Measurements from ENCODE around the gene OR5H1.
"Not testable (repeated sequence)": the region's sequence is repeated elsewhere in the genome, so short reads cannot be mapped to it uniquely, and the experiment has no call there.

OR5H1 gene

DNA sequence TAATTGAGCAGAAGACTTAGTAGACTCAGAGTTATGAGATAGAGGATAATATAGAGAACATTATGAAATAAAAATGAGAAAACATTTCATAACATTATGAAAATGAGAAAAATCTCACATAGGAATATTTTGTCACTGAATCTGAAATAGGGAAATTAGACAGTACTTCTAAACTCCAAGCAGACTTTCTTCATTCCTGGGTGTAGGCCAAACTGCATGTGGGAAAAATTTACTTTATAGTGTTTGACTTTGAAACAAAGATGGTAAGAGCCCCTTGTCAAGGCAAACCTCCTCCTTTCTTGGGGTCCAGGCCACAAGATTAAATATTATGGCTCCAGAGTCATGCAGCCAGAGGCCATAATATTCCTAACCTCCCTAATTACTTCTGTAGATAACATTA, 10.0 kb downstream of the OR5H1 start:
- no peak overlapping the region for H3K9ac ChIP-seq (ENCODE audit: low read length)
- H3K9me3 ChIP-seq (ENCODE audit: control insufficient read depth, insufficient read depth, low read depth, low read length), result no peaks in the 10 kb centered on the region
- no peaks in the 10 kb centered on the region for H3K27me3 ChIP-seq (ENCODE audit: control insufficient read depth, insufficient read depth, low read length)
- H3K4me1 ChIP-seq (ENCODE audit: control insufficient read depth, insufficient read depth, low read length), result peaks cover 6% of the 10 kb centered on the region; the same call in 1 of the 2 replicates
- H3K27ac ChIP-seq (ENCODE audit: low read depth, low read length), result no peak overlapping the region
- no peaks in the 10 kb centered on the region for H3K36me3 ChIP-seq (ENCODE audit: control insufficient read depth, insufficient read depth, low read length)
- no peak overlapping the region for H3K4me3 ChIP-seq (ENCODE audit: low read depth, low read length)

DNA sequence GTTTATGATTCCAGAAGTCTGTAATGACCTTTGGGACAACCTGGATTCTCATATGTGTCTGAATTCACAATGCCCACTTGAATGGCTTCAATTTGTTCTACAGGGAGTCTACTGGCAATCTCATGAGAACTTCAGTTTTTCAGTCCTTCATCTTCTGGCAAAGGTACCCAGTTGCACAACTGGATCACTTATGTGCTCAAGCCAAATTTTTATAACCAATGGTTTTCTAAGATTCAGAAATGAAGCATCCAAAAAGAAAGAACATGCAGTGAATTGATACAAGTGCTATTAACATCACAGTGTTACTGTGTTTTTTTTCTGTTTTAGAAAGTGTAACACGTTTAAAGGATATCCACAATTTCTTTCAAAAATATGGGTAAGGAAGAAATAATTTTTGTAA, 16.7 kb downstream of the OR5H1 start, which contains the start of gene OR5H14:
Gene OR5H14 (plus strand): TSS at position 301 of the 400 bp plus-strand sequence. CDS start 1,907 bp downstream, outside the sequence.
- Histone ChIP-seq H3K9ac (ENCODE audit: low read length) (no peak within 1 kb of the TSS), H3K27ac (ENCODE audit: low read depth, low read length) (no peak within 1 kb of the TSS), H3K4me1 (ENCODE audit: control insufficient read depth, insufficient read depth, low read length) (no peaks in the 10 kb centered on the region), H3K27me3 (ENCODE audit: control insufficient read depth, insufficient read depth, low read length) (no peaks in the 10 kb centered on the region), H3K36me3 (ENCODE audit: control insufficient read depth, insufficient read depth, low read length) (no peaks in the 10 kb centered on the region), H3K9me3 (ENCODE audit: control insufficient read depth, insufficient read depth, low read depth, low read length) (no peaks in the 10 kb centered on the region), H3K4me3 (ENCODE audit: low read depth, low read length) (no peak within 1 kb of the TSS)

- H3K9me3 ChIP-seq (ENCODE audit: control insufficient read depth, insufficient read depth, low read depth, low read length), result no peaks in the 10 kb centered on the region; the same call in 1 of the 2 replicates
Measured at GRCh38 chr3:98148751-98149150, 18.2 kb downstream of the OR5H1 start.

GRCh38 chr3:98149456-98149855, 18.9 kb downstream of the OR5H1 start:
- not testable (repeated sequence) for H3K27ac ChIP-seq (ENCODE audit: low read depth, low read length); H3K4me1 ChIP-seq (ENCODE audit: control insufficient read depth, insufficient read depth, low read length); H3K27me3 ChIP-seq (ENCODE audit: control insufficient read depth, insufficient read depth, low read length); H3K4me3 ChIP-seq (ENCODE audit: low read depth, low read length); H3K9me3 ChIP-seq (ENCODE audit: control insufficient read depth, insufficient read depth, low read depth, low read length); H3K36me3 ChIP-seq (ENCODE audit: control insufficient read depth, insufficient read depth, low read length); H3K9ac ChIP-seq (ENCODE audit: low read length)

More at GRCh38 chr3:98148751-98149150, 18.2 kb downstream of the OR5H1 start:
- no peaks in the 10 kb centered on the region for H3K36me3 ChIP-seq (ENCODE audit: control insufficient read depth, insufficient read depth, low read length)
- no peaks in the 10 kb centered on the region for H3K4me1 ChIP-seq (ENCODE audit: control insufficient read depth, insufficient read depth, low read length)
- no peak overlapping the region for H3K27ac ChIP-seq (ENCODE audit: low read depth, low read length)
- no peak overlapping the region for H3K9ac ChIP-seq (ENCODE audit: low read length)
- no peak overlapping the region for H3K4me3 ChIP-seq (ENCODE audit: low read depth, low read length)
- H3K27me3 ChIP-seq (ENCODE audit: control insufficient read depth, insufficient read depth, low read length), result no peaks in the 10 kb centered on the region

DNA sequence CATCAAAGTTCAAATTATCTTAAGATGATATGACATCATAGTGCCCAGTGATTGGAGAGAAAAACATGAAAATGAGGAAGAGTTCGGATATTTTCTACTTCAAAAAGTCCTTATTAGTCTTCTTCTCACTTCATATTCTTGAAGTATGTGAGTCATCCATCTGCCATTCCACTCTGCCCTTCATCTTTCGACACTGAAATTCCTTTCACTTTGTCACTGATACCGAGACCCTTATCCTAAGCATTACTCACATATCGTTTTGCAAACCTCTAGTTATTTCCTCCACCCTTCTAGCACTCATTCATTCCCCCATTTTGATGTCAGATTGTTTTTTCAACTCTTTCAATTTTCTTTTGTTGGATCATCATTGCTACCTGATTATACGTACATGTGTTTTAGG, 20.7 kb downstream of the OR5H1 start:
- Histone ChIP-seq H3K9me3 (ENCODE audit: control insufficient read depth, insufficient read depth, low read depth, low read length) (no peaks in the 10 kb centered on the region; the same call in 1 of the 2 replicates), H3K9ac (ENCODE audit: low read length) (no peak overlapping the region), H3K27ac (ENCODE audit: low read depth, low read length) (0 out of 2 replicates have a peak overlapping the region, but pooled peaks have one; percentile 18), H3K36me3 (ENCODE audit: control insufficient read depth, insufficient read depth, low read length) (no peaks in the 10 kb centered on the region), H3K4me1 (ENCODE audit: control insufficient read depth, insufficient read depth, low read length) (no peaks in the 10 kb centered on the region), H3K4me3 (ENCODE audit: low read depth, low read length) (no peak overlapping the region), H3K27me3 (ENCODE audit: control insufficient read depth, insufficient read depth, low read length) (no peaks in the 10 kb centered on the region)

DNA sequence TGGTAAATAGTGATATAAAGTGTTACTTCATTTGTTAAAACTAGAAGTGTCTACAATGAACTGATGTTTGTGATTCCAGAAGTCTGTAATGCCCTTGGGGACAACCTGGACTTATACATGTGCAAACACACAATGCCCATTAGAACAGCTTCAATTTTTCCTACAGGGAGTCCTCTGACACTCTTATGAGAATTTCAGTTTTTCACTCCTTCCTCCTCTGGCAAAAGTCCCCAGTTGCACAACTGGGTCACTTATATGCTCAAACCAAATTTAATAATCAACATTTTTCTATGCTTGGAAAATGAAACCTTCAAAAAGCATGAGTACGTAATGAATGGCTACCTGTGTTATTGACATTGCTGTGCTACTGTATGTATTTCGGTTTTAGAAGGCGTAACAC, 35.9 kb downstream of the OR5H1 start, which contains the start of gene OR5H15:
Gene OR5H15 (plus strand): TSS at position 301 of the 400 bp plus-strand sequence. CDS start 2,004 bp downstream, outside the sequence.
- H3K27me3 ChIP-seq (ENCODE audit: control insufficient read depth, insufficient read depth, low read length), result no peaks in the 10 kb centered on the region
- no peaks in the 10 kb centered on the region for H3K9me3 ChIP-seq (ENCODE audit: control insufficient read depth, insufficient read depth, low read depth, low read length)
- H3K36me3 ChIP-seq (ENCODE audit: control insufficient read depth, insufficient read depth, low read length), result no peaks in the 10 kb centered on the region
- H3K27ac ChIP-seq (ENCODE audit: low read depth, low read length), result no peak within 1 kb of the TSS
- no peak within 1 kb of the TSS for H3K4me3 ChIP-seq (ENCODE audit: low read depth, low read length)
- H3K4me1 ChIP-seq (ENCODE audit: control insufficient read depth, insufficient read depth, low read length), result no peaks in the 10 kb centered on the region
- H3K9ac ChIP-seq (ENCODE audit: low read length), result no peak within 1 kb of the TSS

GRCh38 chr3:98171071-98171470, 40.5 kb downstream of the OR5H1 start:
- Histone ChIP-seq H3K27me3 (ENCODE audit: control insufficient read depth, insufficient read depth, low read length) (no peaks in the 10 kb centered on the region), H3K9ac (ENCODE audit: low read length) (no peak overlapping the region), H3K9me3 (ENCODE audit: control insufficient read depth, insufficient read depth, low read depth, low read length) (peaks cover 6% of the 10 kb centered on the region; the same call in 1 of the 2 replicates), H3K4me3 (ENCODE audit: low read depth, low read length) (no peak overlapping the region), H3K27ac (ENCODE audit: low read depth, low read length) (no peak overlapping the region), H3K4me1 (ENCODE audit: control insufficient read depth, insufficient read depth, low read length) (no peaks in the 10 kb centered on the region), H3K36me3 (ENCODE audit: control insufficient read depth, insufficient read depth, low read length) (no peaks in the 10 kb centered on the region)

GRCh38 chr3:98172621-98173020, 42.1 kb downstream of the OR5H1 start:
- H3K4me1 ChIP-seq (ENCODE audit: control insufficient read depth, insufficient read depth, low read length), result no peaks in the 10 kb centered on the region
- H3K27ac ChIP-seq (ENCODE audit: low read depth, low read length), result no peak overlapping the region
- no peaks in the 10 kb centered on the region for H3K27me3 ChIP-seq (ENCODE audit: control insufficient read depth, insufficient read depth, low read length)
- no peak overlapping the region for H3K4me3 ChIP-seq (ENCODE audit: low read depth, low read length)
- H3K36me3 ChIP-seq (ENCODE audit: control insufficient read depth, insufficient read depth, low read length), result no peaks in the 10 kb centered on the region
- H3K9ac ChIP-seq (ENCODE audit: low read length), result no peak overlapping the region
- H3K9me3 ChIP-seq (ENCODE audit: control insufficient read depth, insufficient read depth, low read depth, low read length), result peaks cover 6% of the 10 kb centered on the region; the same call in 1 of the 2 replicates

- no peak overlapping the region for H3K9ac ChIP-seq (ENCODE audit: low read length)
- no peak overlapping the region for H3K27ac ChIP-seq (ENCODE audit: low read depth, low read length)
- H3K4me1 ChIP-seq (ENCODE audit: control insufficient read depth, insufficient read depth, low read length), result peaks cover 7% of the 10 kb centered on the region; the same call in 1 of the 2 replicates
- H3K36me3 ChIP-seq (ENCODE audit: control insufficient read depth, insufficient read depth, low read length), result no peaks in the 10 kb centered on the region
- no peak overlapping the region for H3K4me3 ChIP-seq (ENCODE audit: low read depth, low read length)
- H3K9me3 ChIP-seq (ENCODE audit: control insufficient read depth, insufficient read depth, low read depth, low read length), result no peaks in the 10 kb centered on the region; the same call in 1 of the 2 replicates
- no peaks in the 10 kb centered on the region for H3K27me3 ChIP-seq (ENCODE audit: control insufficient read depth, insufficient read depth, low read length)
Measured at GRCh38 chr3:98180319-98180890, 49.9 kb downstream of the OR5H1 start.

- Histone ChIP-seq H3K27me3 (ENCODE audit: control insufficient read depth, insufficient read depth, low read length) (no peaks in the 10 kb centered on the region), H3K36me3 (ENCODE audit: control insufficient read depth, insufficient read depth, low read length) (no peaks in the 10 kb centered on the region), H3K9me3 (ENCODE audit: control insufficient read depth, insufficient read depth, low read depth, low read length) (no peaks in the 10 kb centered on the region; the same call in 1 of the 2 replicates), H3K27ac (ENCODE audit: low read depth, low read length) (peak overlapping the region; percentile 59), H3K4me1 (ENCODE audit: control insufficient read depth, insufficient read depth, low read length) (peaks cover 7% of the 10 kb centered on the region; the same call in 1 of the 2 replicates), H3K4me3 (ENCODE audit: low read depth, low read length) (no peak overlapping the region), H3K9ac (ENCODE audit: low read length) (no peak overlapping the region)
Measured at GRCh38 chr3:98182196-98182595, 51.7 kb downstream of the OR5H1 start.

DNA sequence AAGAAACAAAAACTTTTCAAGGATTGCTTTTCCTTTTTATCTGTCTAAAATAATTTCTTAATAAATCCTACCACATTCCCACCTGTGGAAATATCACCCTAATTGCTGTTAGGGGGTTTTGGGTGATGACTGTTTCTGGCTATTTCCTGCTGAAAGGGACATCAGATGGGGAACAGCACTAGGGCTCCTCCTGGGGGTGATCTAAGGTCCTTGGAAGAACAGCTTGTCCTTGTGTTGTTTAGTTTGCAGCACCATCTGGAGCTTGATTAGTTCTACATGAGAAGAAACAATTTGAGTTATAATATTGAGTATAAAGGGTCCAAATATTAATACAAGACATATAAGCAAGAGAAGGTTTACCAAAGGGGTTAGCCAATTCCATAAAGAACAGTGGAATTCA, 54.7 kb downstream of the OR5H1 start:
- Histone ChIP-seq H3K36me3 (ENCODE audit: control insufficient read depth, insufficient read depth, low read length) (no peaks in the 10 kb centered on the region), H3K27ac (ENCODE audit: low read depth, low read length) (no peak overlapping the region), H3K4me3 (ENCODE audit: low read depth, low read length) (no peak overlapping the region), H3K9me3 (ENCODE audit: control insufficient read depth, insufficient read depth, low read depth, low read length) (no peaks in the 10 kb centered on the region; the same call in 1 of the 2 replicates), H3K4me1 (ENCODE audit: control insufficient read depth, insufficient read depth, low read length) (peaks cover 7% of the 10 kb centered on the region; the same call in 1 of the 2 replicates), H3K9ac (ENCODE audit: low read length) (no peak overlapping the region), H3K27me3 (ENCODE audit: control insufficient read depth, insufficient read depth, low read length) (no peaks in the 10 kb centered on the region)

Data from HUES6 (cell line).